ENCODE results near the gene BBOF1.

- TF ChIP-seq EZH2 (optimal IDR thresholded peaks at IDR 0.05; ENCODE audit: low read depth, low read length) (no peak), EZH2phosphoT487 (IDR thresholded peaks at IDR 0.05; ENCODE audit: low read length) (no peak)
- TF ChIP-seq, protein P1, sequence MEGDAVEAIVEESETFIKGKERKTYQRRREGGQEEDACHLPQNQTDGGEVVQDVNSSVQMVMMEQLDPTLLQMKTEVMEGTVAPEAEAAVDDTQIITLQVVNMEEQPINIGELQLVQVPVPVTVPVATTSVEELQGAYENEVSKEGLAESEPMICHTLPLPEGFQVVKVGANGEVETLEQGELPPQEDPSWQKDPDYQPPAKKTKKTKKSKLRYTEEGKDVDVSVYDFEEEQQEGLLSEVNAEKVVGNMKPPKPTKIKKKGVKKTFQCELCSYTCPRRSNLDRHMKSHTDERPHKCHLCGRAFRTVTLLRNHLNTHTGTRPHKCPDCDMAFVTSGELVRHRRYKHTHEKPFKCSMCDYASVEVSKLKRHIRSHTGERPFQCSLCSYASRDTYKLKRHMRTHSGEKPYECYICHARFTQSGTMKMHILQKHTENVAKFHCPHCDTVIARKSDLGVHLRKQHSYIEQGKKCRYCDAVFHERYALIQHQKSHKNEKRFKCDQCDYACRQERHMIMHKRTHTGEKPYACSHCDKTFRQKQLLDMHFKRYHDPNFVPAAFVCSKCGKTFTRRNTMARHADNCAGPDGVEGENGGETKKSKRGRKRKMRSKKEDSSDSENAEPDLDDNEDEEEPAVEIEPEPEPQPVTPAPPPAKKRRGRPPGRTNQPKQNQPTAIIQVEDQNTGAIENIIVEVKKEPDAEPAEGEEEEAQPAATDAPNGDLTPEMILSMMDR (IDR thresholded peaks at IDR 0.05; ENCODE audit: low read length): no peak
Measured at GRCh38 chr14:74064883-74065282, 45.7 kb downstream of the BBOF1 start.

All from MM.1S (cell line).